GM12878 (cell line): ENCODE measurements around the gene CD7. TPM values are rescaled to one million over a fixed set of nuclear protein-coding genes. Genes with fewer than 3 reads are reported as not detected.

Experiments used
- ATAC-seq: fragments of 200-7000 bp; cut with Tn5 transposase; 3 replicates; pipeline ENCODE4 v1.9.1; 2020; ENCODE audit warnings: mild to moderate bottlenecking, moderate library complexity
- BruUV-seq: library from RNA; stranded (reverse); fragments of 400-500 nt; replicated peaks from 2 replicates; lab custom pipeline; 2021; lab: Mats Ljungman, UMichigan
- CTCF ChIA-PET: fragments of 300-600 bp; sonication (Branson Sonifier 250); formaldehyde crosslinking; extraction: SDS; loops from one replicate; lab custom pipeline; 2021; ENCODE audit warnings: inconsistent platforms; lab: Yijun Ruan, JAX
- POLR2A ChIA-PET: fragments of 350-600 bp; formaldehyde crosslinking; extraction: SDS; loops from one replicate; lab custom pipeline; 2021; ENCODE audit warnings: inconsistent platforms; lab: Charles Lee
- RAD21 ChIA-PET: fragments of 300-600 bp; sonication (Branson Sonifier 250); formaldehyde crosslinking; loops from one replicate; lab custom pipeline; 2023; ENCODE audit warnings: antibody characterized with exemption; ENCODE audit not compliant: unreplicated experiment; lab: Charles Lee
- SMC1A ChIA-PET: fragments of 300-600 bp; sonication (Branson Sonifier 250); formaldehyde crosslinking; loops from one replicate; lab custom pipeline; 2023; ENCODE audit not compliant: unreplicated experiment, uncharacterized antibody; lab: Charles Lee
- DNase-seq: peaks from one replicate; pipeline ENCODE4 v3.0.0-alpha.2; 2011; ENCODE audit warnings: low read depth, low spot score
- FAIRE-seq: peaks from 3 replicates; lab custom pipeline; 2011; peaks lifted over from hg19 to GRCh38; lab: Jason Lieb, UNC
- H2AFZ ChIP-seq: 2 replicates; pipeline ENCODE4 v1.6.0; 2011; ENCODE audit warnings: low read depth, low read length, control low read depth; ENCODE audit not compliant: control insufficient read depth
- H3K27ac ChIP-seq: 2 replicates; pipeline ENCODE4 v1.5.1; 2011; ENCODE audit warnings: control low read depth; ENCODE audit not compliant: control insufficient read depth, insufficient read depth
- H3K27me3 ChIP-seq, 2 experiments: replicated peaks in 1 of 2; 2 replicates each; pipeline versions ENCODE4 v1.6.0 to v1.6.1; 2011; ENCODE audit warnings: low read length in 1 of 2; ENCODE audit not compliant: control insufficient read depth in 2 of 2, insufficient read depth in 2 of 2
- H3K36me3 ChIP-seq, 2 experiments: 2 replicates each; pipeline ENCODE4 v1.5.1; 2011; ENCODE audit warnings: low read length in 1 of 2; ENCODE audit not compliant: control insufficient read depth in 2 of 2, insufficient read depth in 2 of 2
- H3K4me1 ChIP-seq: 2 replicates; pipeline ENCODE4 v1.6.1; 2011; ENCODE audit warnings: mild to moderate bottlenecking, low read length, moderate library complexity, mixed read lengths; ENCODE audit not compliant: control insufficient read depth, insufficient read depth
- H3K4me2 ChIP-seq: 2 replicates; pipeline ENCODE4 v1.6.0; 2011; ENCODE audit warnings: control low read depth; ENCODE audit not compliant: control insufficient read depth, insufficient read depth
- H3K4me3 ChIP-seq: fragments of 200-600 bp; sonication (generic); 2 replicates; pipeline ENCODE4 v1.5.1; 2016
- H3K79me2 ChIP-seq: 2 replicates; pipeline ENCODE4 v1.6.0; 2011; ENCODE audit warnings: low read length; ENCODE audit not compliant: control insufficient read depth, insufficient read depth
- H3K9ac ChIP-seq: 2 replicates; pipeline ENCODE4 v1.8.0; 2011; ENCODE audit warnings: low read length, control low read depth, mixed read lengths; ENCODE audit not compliant: control insufficient read depth, insufficient read depth
- H3K9me3 ChIP-seq: replicated peaks from 3 replicates; pipeline ENCODE4 v1.5.1; 2011; ENCODE audit warnings: mild to moderate bottlenecking, low read length; ENCODE audit not compliant: control insufficient read depth, insufficient read depth
- H4K20me1 ChIP-seq: 2 replicates; pipeline ENCODE4 v1.6.0; 2011; ENCODE audit not compliant: control insufficient read depth, insufficient read depth
- BCL11A ChIP-seq: IDR thresholded peaks from 2 replicates; pipeline ENCODE4 v1.6.1; 2011; ENCODE audit warnings: low read depth, low read length
- BHLHE40 ChIP-seq, 2 experiments: fragments of 450-650 bp in 1 of 2; IDR thresholded peaks; 2 replicates each; pipeline ENCODE4 v1.6.1; 2011 to 2017; ENCODE audit warnings: low read depth in 2 of 2, borderline replicate concordance in 1 of 2, improper control_type of control experiment in 1 of 2, low read length in 1 of 2, mild to moderate bottlenecking in 1 of 2
- CTCF ChIP-seq, 3 experiments: IDR thresholded peaks in 2 of 3; conservative IDR thresholded peaks in 1 of 3; 2 replicates each; pipeline ENCODE4 v1.5.1; 2011; ENCODE audit warnings: low read depth in 3 of 3, low read length in 3 of 3, mild to moderate bottlenecking in 3 of 3, control low read depth in 2 of 3, moderate library complexity in 2 of 3, inconsistent platforms in 1 of 3, mixed read lengths in 1 of 3; ENCODE audit not compliant: control insufficient read depth in 2 of 3, insufficient read depth in 1 of 3; ENCODE audit errors: extremely low read depth in 1 of 3
- E4F1 ChIP-seq: fragments of 450-650 bp; IDR thresholded peaks from 2 replicates; pipeline ENCODE4 v1.6.1; 2018; ENCODE audit warnings: borderline replicate concordance, mild to moderate bottlenecking; ENCODE audit not compliant: partially characterized antibody
- ETV6 ChIP-seq, 2 experiments: fragments of 450-650 bp in 1 of 2; IDR thresholded peaks in 1 of 2; conservative IDR thresholded peaks in 1 of 2; 2 replicates each; pipeline ENCODE4 v1.6.1; 2014; ENCODE audit warnings: antibody characterized with exemption in 1 of 2, borderline replicate concordance in 1 of 2, low read depth in 1 of 2, mild to moderate bottlenecking in 1 of 2, moderate library complexity in 1 of 2
- MEF2A ChIP-seq: IDR thresholded peaks from 2 replicates; pipeline ENCODE4 v1.6.1; 2011; ENCODE audit warnings: low read depth, mild to moderate bottlenecking, low read length, moderate library complexity; ENCODE audit not compliant: insufficient read depth
- TAF1 ChIP-seq: IDR thresholded peaks from 2 replicates; pipeline ENCODE4 v1.6.1; 2011; ENCODE audit warnings: mild to moderate bottlenecking, low read depth, low read length, borderline replicate concordance
- USF2 ChIP-seq: IDR thresholded peaks from 2 replicates; pipeline ENCODE4 v1.6.1; 2011; ENCODE audit warnings: low read depth, low read length, improper control_type of control experiment, borderline replicate concordance
- ZNF622 ChIP-seq: fragments of 450-650 bp; IDR thresholded peaks from 2 replicates; pipeline ENCODE4 v1.6.1; 2017; ENCODE audit warnings: mild to moderate bottlenecking, inconsistent platforms
- ZNF687 ChIP-seq: fragments of 450-650 bp; IDR thresholded peaks from 2 replicates; pipeline ENCODE4 v1.6.1; 2017; ENCODE audit warnings: mild to moderate bottlenecking, moderate library complexity
- WGBS: methylation state at CpG from one replicate; pipeline ENCODE4 v1.1.6; 2016; ENCODE audit warnings: low lambda C conversion rate; ENCODE audit not compliant: insufficient replicate concordance, insufficient coverage; ENCODE audit errors: missing lambda C conversion rate; 5-methylcytosine and 5-hydroxymethylcytosine counted together
- in situ Hi-C: fragments of 300-500 bp; cut with MboI; formaldehyde crosslinking; loops from 9 replicates; pipeline ENCODE4 v1.14.3; 2018; ENCODE audit warnings: mixed read lengths
- intact Hi-C: fragments of 100-400 bp; cut with micrococcal nuclease; formaldehyde crosslinking; loops from one replicate; pipeline ENCODE4 v1.14.2; 2022; ENCODE audit not compliant: unreplicated experiment
- polyA plus RNA-seq, 11 experiments: library from polyadenylated mRNA; depleted of rRNA in 4 of 11; unstranded in 6 of 11; stranded (reverse) in 5 of 11; fragments of >200 nt; fragmentation: Nextera tagmentation in 4 of 11; fragmentation: Illumina TruSeq in 1 of 11; extraction: Ambion mirVana in 4 of 11; extraction: Trizol in 1 of 11; gene quantifications; 1 replicate in 1 of 11; 2 replicates in 10 of 11; pipeline versions ENCODE4 v1.2.1 to v1.2.3, GENCODE V29; 2011 to 2016; ENCODE audit warnings: inconsistent platforms in 2 of 11, missing spikeins in 2 of 11, low read depth in 1 of 11
- total RNA-seq, 4 experiments: library from RNA; depleted of rRNA in 3 of 4; stranded (reverse); fragments of >200 nt in 3 of 4; fragmentation: Illumina TruSeq in 1 of 4; extraction: Trizol in 1 of 4; gene quantifications; 2 replicates each; pipeline versions ENCODE4 v1.2.1 to v1.2.3, GENCODE V29; 2013 to 2021

CD7 gene
- total and polyA plus RNA-seq, 10 of the 15 experiments (the other 5 are each of a cell fraction or from before 2014, with no cell fraction given) = 0.33 TPM; not detected in 9

GRCh38 chr17:82365606-82366295, 48.3 kb upstream of the CD7 start:
- SMC1A ChIA-PET = interaction anchor here (0.7 kb wide), 1 partner anchor 13 kb away, joined by 3 read pairs; no protein-coding TSS in a partner anchor
- no peaks in the 10 kb centered on the region for H3K9me3 ChIP-seq
- no peak overlapping the region for H2AFZ ChIP-seq
- H3K4me1 ChIP-seq = peaks cover 1% of the 10 kb centered on the region
- no peaks in the 10 kb centered on the region for H3K27me3 ChIP-seq
- no peaks in the 10 kb centered on the region for H3K36me3 ChIP-seq
- intact Hi-C loops = loop anchor here (5.0 kb wide), 1 partner anchor 37 kb away; no protein-coding TSS in a partner anchor
- H3K27ac ChIP-seq = no peak overlapping the region
- ATAC-seq = no peak
- FAIRE-seq = no peak
- RAD21 ChIA-PET = interaction anchor here (0.6 to 1.0 kb wide), 2 partner anchors 13 to 178 kb away, joined by 3 read pairs; no protein-coding TSS in a partner anchor
- in situ Hi-C loops = no loop called here
- no peak overlapping the region for H3K4me2 ChIP-seq
- H3K4me3 ChIP-seq = no peak overlapping the region
- WGBS = 33% methylated on average over 6 of the region's 6 CpGs
- DNase-seq = no peak
- no TSS peak for BruUV-seq
- CTCF ChIA-PET = interaction anchor here (1.0 to 1.3 kb wide), 2 partner anchors 8 to 48 kb away, joined by 4 read pairs; no protein-coding TSS in a partner anchor
- H4K20me1 ChIP-seq = no peaks in the 10 kb centered on the region
- H3K79me2 ChIP-seq = no peaks in the 10 kb centered on the region
- POLR2A ChIA-PET = interaction anchor here (0.5 kb wide), 1 partner anchor 22 kb away, joined by 3 read pairs; no protein-coding TSS in a partner anchor
- no peak overlapping the region for H3K9ac ChIP-seq
- no peak for TF ChIP-seq BHLHE40 (IDR thresholded peaks at IDR 0.05; ENCODE audit: borderline replicate concordance in 1 of 2, low read depth in 2 of 2, low read length in 1 of 2)
- TF ChIP-seq CTCF (IDR thresholded peaks at IDR 0.05 in 2 of 3, conservative IDR thresholded peaks at IDR 0.05 in 1 of 3; ENCODE audit: control insufficient read depth in 2 of 3, extremely low read depth in 1 of 3, insufficient read depth in 1 of 3, low read depth in 3 of 3, low read length in 3 of 3) = no peak
- no peak for TF ChIP-seq ZNF622
- TF ChIP-seq ETV6 (conservative IDR thresholded peaks at IDR 0.05 in 1 of 2, IDR thresholded peaks at IDR 0.05 in 1 of 2; ENCODE audit: borderline replicate concordance in 1 of 2, low read depth in 1 of 2) = no peak
- TF ChIP-seq MEF2A = no peak
- TF ChIP-seq BCL11A = no peak
- no peak for TF ChIP-seq ZNF687
- TF ChIP-seq E4F1 = no peak
- TF ChIP-seq USF2 = no peak
- no peak for TF ChIP-seq TAF1
